Thymus (tissue), 11 donors: ENCODE data around the gene TEX14. TPM values are rescaled to one million over a fixed set of nuclear protein-coding genes. Genes with fewer than 3 reads are reported as not detected.

ENCODE experiments used
- DNase-seq, 9 donors: peaks; one replicate each; pipeline ENCODE4 v3.0.0-alpha.2; 2013; ENCODE audit warnings: low spot score in 9 of 9, low read depth in 6 of 9, missing footprints in 1 of 9
- H3K27ac ChIP-seq, 2 donors: one replicate each; pipeline ENCODE4 v1.5.1; 2013; ENCODE audit warnings: control low read depth in 1 of 2, low read depth in 1 of 2, low read length in 1 of 2, mild to moderate bottlenecking in 1 of 2, moderate library complexity in 1 of 2
- H3K27me3 ChIP-seq, 2 donors: one replicate each; pipeline ENCODE4 v1.5.1; 2013; ENCODE audit warnings: low read length in 1 of 2; ENCODE audit not compliant: control insufficient read depth in 2 of 2, insufficient read depth in 1 of 2
- H3K36me3 ChIP-seq, 2 donors: one replicate each; pipeline ENCODE4 v1.5.1; 2013; ENCODE audit warnings: low read length in 1 of 2, mild to moderate bottlenecking in 1 of 2, moderate library complexity in 1 of 2; ENCODE audit not compliant: control insufficient read depth in 2 of 2, insufficient read depth in 2 of 2
- H3K4me1 ChIP-seq, 2 donors: one replicate each; pipeline ENCODE4 v1.5.1; 2013; ENCODE audit warnings: low read length in 2 of 2; ENCODE audit not compliant: control insufficient read depth in 2 of 2, insufficient read depth in 2 of 2
- H3K4me3 ChIP-seq, 2 donors: one replicate each; pipeline ENCODE4 v1.5.1; 2013; ENCODE audit warnings: low read length in 2 of 2, control low read depth in 1 of 2, mild to moderate bottlenecking in 1 of 2
- H3K9me3 ChIP-seq, 2 donors: one replicate each; pipeline ENCODE4 v1.5.1; 2013; ENCODE audit warnings: low read length in 1 of 2, mild to moderate bottlenecking in 1 of 2; ENCODE audit not compliant: control insufficient read depth in 2 of 2, insufficient read depth in 1 of 2
- WGBS: extraction: QIAGEN DNeasy Blood & Tissue Kit; methylation state at CpG from one replicate; pipeline ENCODE4 v1.1.7; 2013; 5-methylcytosine and 5-hydroxymethylcytosine counted together
- polyA plus RNA-seq: library from polyadenylated mRNA; stranded (reverse); fragments of 200-250 nt; gene quantifications from one replicate; pipeline ENCODE4 v1.2.3, GENCODE V29; 2013
- total RNA-seq: library from RNA; stranded (reverse); fragments of 120-200 nt; gene quantifications from one replicate; pipeline ENCODE4 v1.2.4, GENCODE V29; 2013
- donor health status: healthy.

TEX14 gene
- total and polyA plus RNA-seq, 2 donors = 0.33 to 0.46 TPM

- Histone ChIP-seq H3K4me1 (peaks cover 7 to 12% of the 10 kb centered on the region in 2 donors), H3K4me3 (peak overlapping the region; percentile 22 to 61), H3K27ac (no peak overlapping the region), H3K27me3 (peaks cover 11 to 76% of the 10 kb centered on the region in 2 donors), H3K9me3 (no peaks in the 10 kb centered on the region), H3K36me3 (no peaks in the 10 kb centered on the region)
- DNase-seq = peak in 5 of 9 donors; percentile 33 to 63 (median 49)
- 3% methylated on average over 82 of the region's 82 CpGs for WGBS
Observed at GRCh38 chr17:58531661-58532554, 159.9 kb downstream of the TEX14 start.

DNA sequence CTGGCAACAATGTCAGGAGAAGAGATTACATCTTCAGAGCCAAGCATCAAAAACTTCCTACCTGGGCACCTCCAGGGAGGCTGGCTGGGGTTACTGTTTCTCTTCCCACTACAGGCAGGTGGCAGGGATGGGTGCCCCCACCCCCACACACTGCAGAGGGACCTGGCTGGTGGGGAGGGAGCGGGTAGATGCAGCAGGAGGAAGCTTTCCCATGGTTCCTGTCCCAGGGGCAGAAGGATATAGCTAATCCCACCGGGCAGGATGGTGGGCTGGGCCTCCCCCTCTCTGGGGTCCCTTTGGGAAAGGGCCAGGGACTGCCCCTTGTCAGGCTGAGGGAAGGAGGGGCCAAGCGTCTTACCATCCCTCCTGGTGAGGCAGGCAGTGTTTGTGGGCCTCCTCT, 160.7 kb downstream of the TEX14 start:
- H3K4me1 ChIP-seq = peaks cover 7 to 14% of the 10 kb centered on the region in 2 donors
- no peaks in the 10 kb centered on the region for H3K36me3 ChIP-seq
- no peaks in the 10 kb centered on the region for H3K9me3 ChIP-seq
- H3K27ac ChIP-seq = no peak overlapping the region
- H3K4me3 ChIP-seq = peak overlapping the region in 1 of 2 donors; percentile 61
- 76% methylated on average over 3 of the region's 3 CpGs for WGBS
- H3K27me3 ChIP-seq = peaks cover 11 to 71% of the 10 kb centered on the region in 2 donors
- no peak for DNase-seq

DNA sequence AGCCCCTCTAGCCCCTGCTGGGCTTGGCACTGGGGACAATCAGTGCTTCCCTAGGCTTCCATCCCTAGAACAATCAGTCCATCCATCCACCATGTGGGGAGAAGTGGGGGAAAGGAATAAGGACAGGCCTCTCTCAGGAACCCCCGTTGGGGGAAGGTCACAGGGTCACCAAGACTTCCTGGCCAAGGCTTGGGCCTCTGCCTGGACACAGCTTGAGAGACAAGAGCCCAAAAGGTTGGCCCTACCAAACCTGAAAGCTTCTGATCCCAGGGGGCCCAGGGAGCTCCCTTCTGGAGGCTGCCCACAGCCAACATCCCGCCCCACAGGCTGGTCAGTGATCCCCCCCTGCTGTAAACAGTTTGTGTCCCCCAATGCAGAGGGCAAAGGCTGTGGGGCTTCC, 161.2 kb downstream of the TEX14 start:
- H3K4me1 ChIP-seq = peaks cover 7 to 14% of the 10 kb centered on the region in 2 donors
- H3K9me3 ChIP-seq = no peaks in the 10 kb centered on the region
- no peaks in the 10 kb centered on the region for H3K36me3 ChIP-seq
- H3K27ac ChIP-seq = no peak overlapping the region
- H3K27me3 ChIP-seq = peaks cover 11 to 71% of the 10 kb centered on the region in 2 donors
- WGBS = 89% methylated on average over 2 of the region's 2 CpGs
- DNase-seq = no peak
- H3K4me3 ChIP-seq = no peak overlapping the region

DNA sequence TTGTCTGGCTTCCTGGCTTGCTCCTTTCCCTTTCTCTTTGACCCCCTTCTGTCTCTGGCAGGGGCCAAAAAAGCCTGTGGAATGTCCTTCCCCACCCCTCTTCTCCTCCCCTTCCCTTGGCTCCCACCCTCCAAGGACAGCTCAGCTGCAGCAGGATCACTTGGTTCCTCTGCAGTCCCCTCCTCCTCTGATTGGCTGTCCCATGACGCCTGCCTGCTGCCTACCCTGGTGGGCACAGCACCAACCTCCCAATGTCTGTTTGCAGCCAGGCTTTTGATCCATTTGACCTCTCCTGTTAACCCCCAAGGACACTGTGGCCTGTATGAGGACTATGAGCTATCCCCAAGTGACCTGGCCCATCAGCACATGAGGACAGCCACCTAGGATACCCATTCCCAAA, 162.6 kb downstream of the TEX14 start:
- no peaks in the 10 kb centered on the region for H3K9me3 ChIP-seq
- H3K4me3 ChIP-seq = no peak overlapping the region
- WGBS = 83% methylated on average over 1 of the region's 1 CpG
- peaks cover 7 to 14% of the 10 kb centered on the region in 2 donors for H3K4me1 ChIP-seq
- no peak for DNase-seq
- H3K27ac ChIP-seq = no peak overlapping the region
- H3K36me3 ChIP-seq = no peaks in the 10 kb centered on the region
- H3K27me3 ChIP-seq = peaks cover 8 to 59% of the 10 kb centered on the region in 2 donors

GRCh38 chr17:58528443-58528842, 163.4 kb downstream of the TEX14 start:
- H3K36me3 ChIP-seq = no peaks in the 10 kb centered on the region
- no peak overlapping the region for H3K4me3 ChIP-seq
- peaks cover 7 to 14% of the 10 kb centered on the region in 2 donors for H3K4me1 ChIP-seq
- H3K9me3 ChIP-seq = no peaks in the 10 kb centered on the region
- no peak for DNase-seq
- H3K27ac ChIP-seq = no peak overlapping the region
- H3K27me3 ChIP-seq = peaks cover 8 to 51% of the 10 kb centered on the region in 2 donors
- 86% methylated on average over 3 of the region's 3 CpGs for WGBS

GRCh38 chr17:58527949-58528348, 163.9 kb downstream of the TEX14 start:
- H3K27ac ChIP-seq = no peak overlapping the region
- no peak for DNase-seq
- H3K4me1 ChIP-seq = peaks cover 7 to 14% of the 10 kb centered on the region in 2 donors
- H3K27me3 ChIP-seq = peaks cover 8 to 46% of the 10 kb centered on the region in 2 donors
- H3K9me3 ChIP-seq = no peaks in the 10 kb centered on the region
- H3K4me3 ChIP-seq = no peak overlapping the region
- H3K36me3 ChIP-seq = no peaks in the 10 kb centered on the region
- 86% methylated on average over 3 of the region's 3 CpGs for WGBS

- DNase-seq = no peak
- no peaks in the 10 kb centered on the region for H3K36me3 ChIP-seq
- H3K4me3 ChIP-seq = no peak overlapping the region
- H3K27ac ChIP-seq = no peak overlapping the region
- H3K27me3 ChIP-seq = peaks cover 8 to 40% of the 10 kb centered on the region in 2 donors
- H3K9me3 ChIP-seq = no peaks in the 10 kb centered on the region
- 91% methylated on average over 2 of the region's 2 CpGs for WGBS
- H3K4me1 ChIP-seq = peaks cover 7 to 13% of the 10 kb centered on the region in 2 donors
Observed at GRCh38 chr17:58527306-58527705, 164.5 kb downstream of the TEX14 start.

DNA sequence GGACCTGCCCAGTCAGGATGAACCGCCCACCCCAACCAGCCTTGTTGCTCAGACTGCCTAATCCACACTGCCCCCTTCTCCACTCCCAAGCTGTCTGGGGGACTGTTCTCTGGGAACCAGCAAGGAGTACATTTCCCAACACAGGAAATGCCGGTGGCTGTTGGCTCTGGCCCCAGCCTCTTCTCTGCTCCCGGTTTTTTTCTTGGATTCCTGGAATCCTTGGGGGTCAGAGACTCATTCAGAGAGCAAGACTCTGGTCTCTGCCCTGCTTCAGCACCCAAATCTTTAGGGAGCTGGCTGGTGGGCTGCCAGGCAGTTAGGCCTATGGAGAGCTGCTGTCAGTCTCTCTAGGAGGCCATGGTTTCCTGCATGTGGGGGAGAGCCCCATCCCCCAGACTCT, 166.6 kb downstream of the TEX14 start:
- Histone ChIP-seq H3K9me3 (no peaks in the 10 kb centered on the region), H3K4me3 (no peak overlapping the region), H3K27me3 (peaks cover 0 to 21% of the 10 kb centered on the region in 2 donors), H3K27ac (no peak overlapping the region), H3K4me1 (peaks cover 0 to 7% of the 10 kb centered on the region in 2 donors), H3K36me3 (no peaks in the 10 kb centered on the region)
- 76% methylated on average over 3 of the region's 3 CpGs for WGBS
- no peak for DNase-seq

GRCh38 chr17:58521680-58522079, 170.2 kb downstream of the TEX14 start:
- WGBS = 98% methylated on average over 10 of the region's 10 CpGs
- DNase-seq = no peak
- H3K4me1 ChIP-seq = peaks cover 8 to 19% of the 10 kb centered on the region in 2 donors
- no peak overlapping the region for H3K27ac ChIP-seq
- H3K4me3 ChIP-seq = no peak overlapping the region
- H3K9me3 ChIP-seq = no peaks in the 10 kb centered on the region
- no peaks in the 10 kb centered on the region for H3K27me3 ChIP-seq
- no peaks in the 10 kb centered on the region for H3K36me3 ChIP-seq
